ENCODE data around the gene QDPR. TPM values are rescaled to one million over a fixed set of nuclear protein-coding genes. Genes with fewer than 3 reads are reported as not detected.

The QDPR gene
- polyA plus RNA-seq, 1 experiment: 23.7 TPM

- no peaks in the 10 kb centered on the region for H3K27me3 ChIP-seq (ENCODE audit: control insufficient read depth, insufficient read depth, low read length)
- CTCF ChIA-PET: interaction anchor here (0.6 to 3.1 kb wide), 3 partner anchors 17 to 33 kb away, joined by 4 to 9 read pairs (median 5); no protein-coding TSS in a partner anchor
- H3K4me3 ChIP-seq (ENCODE audit: low read depth, low read length): no peak overlapping the region
- POLR2A ChIA-PET: no interaction called here
- no peak for TF ChIP-seq CTCF (IDR thresholded peaks at IDR 0.05; ENCODE audit: insufficient read depth, low read depth, low read length)
- peaks cover 10% of the 10 kb centered on the region; the same call in 1 of the 2 replicates for H3K36me3 ChIP-seq (ENCODE audit: control insufficient read depth, insufficient read depth, low read length)
- no peak for DNase-seq (ENCODE audit: low read depth)
Observed at GRCh38 chr4:17492058-17492741, 19.7 kb downstream of the QDPR start.

GRCh38 chr4:17491196-17491595 is 20.7 kb downstream of the QDPR start:
- CTCF ChIA-PET: interaction anchor here (3.1 kb wide), 1 partner anchor 18 kb away, joined by 9 read pairs; no protein-coding TSS in a partner anchor
- H3K36me3 ChIP-seq (ENCODE audit: control insufficient read depth, insufficient read depth, low read length): peaks cover 13% of the 10 kb centered on the region; the same call in 1 of the 2 replicates
- POLR2A ChIA-PET: no interaction called here
- no peak for DNase-seq (ENCODE audit: low read depth)
- no peak for TF ChIP-seq CTCF (IDR thresholded peaks at IDR 0.05; ENCODE audit: insufficient read depth, low read depth, low read length)
- no peak overlapping the region for H3K4me3 ChIP-seq (ENCODE audit: low read depth, low read length)
- no peaks in the 10 kb centered on the region for H3K27me3 ChIP-seq (ENCODE audit: control insufficient read depth, insufficient read depth, low read length)

GRCh38 chr4:17490575-17491059 is 21.3 kb downstream of the QDPR start:
- ChIA-PET CTCF (interaction anchor here (3.1 kb wide), 1 partner anchor 18 kb away, joined by 9 read pairs; no protein-coding TSS in a partner anchor), POLR2A (no interaction called here)
- no peak for TF ChIP-seq CTCF (IDR thresholded peaks at IDR 0.05; ENCODE audit: insufficient read depth, low read depth, low read length)
- Histone ChIP-seq H3K4me3 (ENCODE audit: low read depth, low read length) (no peak overlapping the region), H3K27me3 (ENCODE audit: control insufficient read depth, insufficient read depth, low read length) (no peaks in the 10 kb centered on the region), H3K36me3 (ENCODE audit: control insufficient read depth, insufficient read depth, low read length) (peaks cover 13% of the 10 kb centered on the region; the same call in 1 of the 2 replicates)
- no peak for DNase-seq (ENCODE audit: low read depth)

- TF ChIP-seq CTCF (IDR thresholded peaks at IDR 0.05; ENCODE audit: insufficient read depth, low read depth, low read length): no peak
- CTCF ChIA-PET: interaction anchor here (3.1 kb wide), 1 partner anchor 17 kb away, joined by 9 read pairs; no protein-coding TSS in a partner anchor
- Histone ChIP-seq H3K27me3 (ENCODE audit: control insufficient read depth, insufficient read depth, low read length) (no peaks in the 10 kb centered on the region), H3K4me3 (ENCODE audit: low read depth, low read length) (no peak overlapping the region), H3K36me3 (ENCODE audit: control insufficient read depth, insufficient read depth, low read length) (peaks cover 13% of the 10 kb centered on the region; the same call in 1 of the 2 replicates)
- POLR2A ChIA-PET: no interaction called here
- DNase-seq (ENCODE audit: low read depth): no peak
Observed at GRCh38 chr4:17489721-17490120, 22.2 kb downstream of the QDPR start.

GRCh38 chr4:17489123-17489522 is 22.8 kb downstream of the QDPR start:
- no peaks in the 10 kb centered on the region for H3K27me3 ChIP-seq (ENCODE audit: control insufficient read depth, insufficient read depth, low read length)
- H3K36me3 ChIP-seq (ENCODE audit: control insufficient read depth, insufficient read depth, low read length): peaks cover 13% of the 10 kb centered on the region
- no peak for TF ChIP-seq CTCF (IDR thresholded peaks at IDR 0.05; ENCODE audit: insufficient read depth, low read depth, low read length)
- DNase-seq (ENCODE audit: low read depth): no peak
- H3K4me3 ChIP-seq (ENCODE audit: low read depth, low read length): no peak overlapping the region
- POLR2A ChIA-PET: no interaction called here
- CTCF ChIA-PET: interaction anchor here (0.9 kb wide), 1 partner anchor 8 kb away, joined by 3 read pairs; no protein-coding TSS in a partner anchor

Data from BJ (cell line).